HG03175 (cell line): ENCODE data around the gene TAS2R43.
A peak's percentile ranks its signal among the peaks of the same experiment; 100 is the strongest.
"Not testable (repeated sequence)": the region's sequence is repeated elsewhere in the genome, so short reads cannot be mapped to it uniquely, and the experiment has no call there.

Experiments used
- ATAC-seq: cut with Tn5 transposase; IDR thresholded peaks from one replicate; pipeline ENCODE4 v1.9.1; 2021; ENCODE audit warnings: mild to moderate bottlenecking, moderate library complexity; ENCODE audit not compliant: unreplicated experiment

TAS2R43 gene, protein sequence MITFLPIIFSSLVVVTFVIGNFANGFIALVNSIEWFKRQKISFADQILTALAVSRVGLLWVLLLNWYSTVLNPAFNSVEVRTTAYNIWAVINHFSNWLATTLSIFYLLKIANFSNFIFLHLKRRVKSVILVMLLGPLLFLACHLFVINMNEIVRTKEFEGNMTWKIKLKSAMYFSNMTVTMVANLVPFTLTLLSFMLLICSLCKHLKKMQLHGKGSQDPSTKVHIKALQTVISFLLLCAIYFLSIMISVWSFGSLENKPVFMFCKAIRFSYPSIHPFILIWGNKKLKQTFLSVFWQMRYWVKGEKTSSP

DNA sequence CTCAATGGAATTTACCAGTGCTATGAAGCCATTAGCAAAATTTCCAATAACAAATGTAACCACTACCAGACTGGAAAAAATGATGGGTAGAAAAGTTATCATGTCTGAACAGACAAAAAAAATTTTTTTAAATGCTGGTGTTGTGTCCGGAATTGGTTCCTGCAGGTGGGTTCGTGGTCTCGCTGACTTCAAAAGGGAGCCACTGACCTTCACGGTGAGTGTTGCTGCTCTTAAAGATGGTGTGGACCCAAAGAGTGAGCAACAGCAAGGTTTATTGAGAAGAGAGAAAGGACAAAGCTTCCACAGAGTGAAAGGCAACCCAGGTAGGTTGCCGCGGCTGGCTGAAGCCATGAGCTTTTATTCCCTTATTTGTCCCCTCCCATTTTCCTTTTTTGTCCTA, at the start of gene TAS2R43:
Gene TAS2R43, minus strand, starts transcription at position 186 of the 400 bp plus-strand sequence. Its CDS starts 84 bp downstream, at position 102.
- ATAC-seq = no peak

DNA sequence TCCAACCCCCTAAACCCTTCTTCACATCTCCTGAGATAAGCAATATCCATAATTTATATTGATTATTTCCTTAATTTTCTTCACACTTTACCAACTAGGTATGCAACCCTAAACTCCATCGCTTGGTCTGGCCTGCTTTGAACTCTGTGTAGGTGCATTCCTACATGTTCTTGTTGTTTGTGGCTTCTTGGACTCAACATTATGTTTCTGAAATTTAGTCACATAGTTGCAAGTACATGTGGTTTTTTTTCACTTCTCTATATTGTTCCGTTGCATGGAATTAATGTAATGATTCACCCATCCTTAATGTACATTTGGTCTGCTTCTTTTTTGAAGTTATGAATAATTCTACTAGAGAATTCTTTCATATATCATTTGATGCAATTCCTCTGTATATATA, 44.0 kb upstream of the TAS2R43 start:
- ATAC-seq = no peak

DNA sequence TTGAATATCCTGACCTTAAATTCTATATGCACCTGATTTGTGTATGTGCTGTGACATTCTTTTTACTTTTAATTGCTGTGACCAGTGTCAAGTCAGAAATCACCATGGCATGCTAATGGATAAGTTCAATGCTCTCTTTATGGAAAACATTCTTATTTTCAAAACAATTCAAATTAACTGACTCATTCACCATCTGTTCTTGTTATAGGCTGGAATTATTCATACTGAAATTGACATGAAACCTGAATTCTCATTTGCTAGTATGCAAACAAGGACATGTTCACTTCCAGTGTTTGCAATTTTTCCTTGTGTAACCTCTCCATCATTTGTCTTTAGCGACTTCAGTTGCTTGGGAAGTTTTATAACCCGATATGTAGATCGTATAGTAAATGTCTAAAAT, 42.2 kb upstream of the TAS2R43 start, which contains the start of gene TAS2R30:
Gene TAS2R30, minus strand, starts transcription at position 340 of the 400 bp plus-strand sequence. CDS start 400 bp downstream, outside the sequence.
- ATAC-seq = no peak

DNA sequence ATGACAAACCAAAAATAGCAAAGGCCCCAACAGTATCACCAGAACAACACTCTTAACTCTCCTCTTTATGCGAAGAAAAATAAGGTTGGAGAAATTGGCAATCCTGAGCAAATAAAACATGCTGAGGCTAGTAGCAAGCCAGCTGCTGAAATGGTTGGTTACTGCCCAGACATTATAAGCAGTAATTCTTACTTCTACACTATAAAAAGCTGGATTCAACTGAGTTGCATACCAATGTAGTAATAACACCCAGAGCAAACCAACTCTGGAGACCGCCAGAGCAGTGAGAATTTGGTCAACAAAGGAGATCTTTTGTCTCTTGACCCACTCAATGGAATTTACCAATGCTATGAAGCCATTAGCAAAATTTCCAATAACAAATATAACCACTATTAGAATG, 41.7 kb upstream of the TAS2R43 start:
- no peak for ATAC-seq

DNA sequence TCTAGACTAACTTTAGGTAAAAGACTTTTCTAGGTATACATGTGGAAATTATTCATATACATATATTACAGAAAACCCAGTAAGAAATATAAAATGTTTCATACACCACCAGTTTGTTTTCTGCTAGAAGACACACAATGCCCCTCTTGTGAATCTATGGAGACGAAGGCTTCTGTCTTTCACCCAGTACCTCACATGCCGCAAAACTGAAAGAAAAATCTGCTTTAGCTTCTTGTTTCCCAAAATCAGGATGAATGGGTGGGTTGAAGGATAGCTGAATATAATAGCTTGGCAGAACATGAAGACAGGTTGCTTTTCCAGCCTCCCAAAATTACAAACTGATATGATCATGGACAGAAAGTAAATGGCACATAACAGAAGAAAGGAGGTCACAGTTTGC, 41.0 kb upstream of the TAS2R43 start:
- ATAC-seq = no peak

DNA sequence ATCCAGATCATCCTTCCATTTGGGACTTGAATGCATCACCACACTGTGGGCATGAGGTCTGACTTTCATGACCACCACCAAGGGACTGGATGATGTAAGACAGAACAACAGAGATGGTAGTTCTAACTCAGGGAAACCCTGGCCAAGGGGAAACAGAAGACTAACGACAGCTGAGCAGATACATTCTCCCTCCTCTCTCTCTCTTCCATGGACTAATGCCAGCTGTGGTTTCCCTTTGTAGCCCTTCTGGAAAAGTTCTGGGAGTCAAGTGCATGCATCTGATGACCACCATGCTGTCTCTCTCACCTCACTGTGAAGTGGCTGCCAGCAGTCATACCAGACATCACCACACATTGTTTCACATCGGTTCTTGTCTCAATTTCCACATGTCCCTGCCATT, 38.9 kb upstream of the TAS2R43 start:
- no peak for ATAC-seq

DNA sequence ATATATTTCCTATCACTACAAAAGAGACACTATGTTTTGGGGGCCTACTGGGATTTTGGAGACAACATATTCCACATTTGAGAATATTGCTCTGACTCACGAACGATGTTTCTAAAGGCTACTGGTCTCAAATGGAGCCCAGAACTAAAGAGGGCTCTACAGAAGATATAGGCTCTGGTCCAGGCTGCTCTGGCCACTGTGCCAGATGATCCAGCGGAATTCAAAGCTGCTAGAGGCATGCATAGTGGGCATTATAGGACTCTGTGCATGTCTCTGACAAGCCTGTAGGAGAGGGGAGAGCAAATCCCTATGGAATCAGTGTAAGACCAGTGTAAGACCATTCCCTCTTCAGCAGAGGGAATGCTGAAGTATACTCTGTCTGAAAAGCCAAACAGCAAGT, 38.3 kb upstream of the TAS2R43 start:
- no peak for ATAC-seq

DNA sequence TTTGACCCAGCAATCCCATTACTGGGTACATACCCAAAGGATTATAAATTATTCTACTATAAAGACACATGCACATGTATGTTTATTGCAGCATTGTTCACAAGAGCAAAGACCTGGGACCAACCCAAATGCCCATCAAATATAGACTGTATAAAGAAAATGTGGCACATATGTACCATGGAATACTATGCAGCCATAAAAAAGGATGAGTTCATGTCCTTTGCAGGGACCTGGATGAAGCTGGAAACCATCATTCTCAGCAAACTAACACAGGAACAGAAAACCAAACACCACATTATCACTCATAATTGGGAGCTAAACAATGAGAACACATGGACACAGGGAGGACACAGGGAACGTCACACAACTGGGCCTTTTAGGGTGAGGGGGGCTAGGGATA, 22.0 kb upstream of the TAS2R43 start:
- ATAC-seq = not testable (repeated sequence)

DNA sequence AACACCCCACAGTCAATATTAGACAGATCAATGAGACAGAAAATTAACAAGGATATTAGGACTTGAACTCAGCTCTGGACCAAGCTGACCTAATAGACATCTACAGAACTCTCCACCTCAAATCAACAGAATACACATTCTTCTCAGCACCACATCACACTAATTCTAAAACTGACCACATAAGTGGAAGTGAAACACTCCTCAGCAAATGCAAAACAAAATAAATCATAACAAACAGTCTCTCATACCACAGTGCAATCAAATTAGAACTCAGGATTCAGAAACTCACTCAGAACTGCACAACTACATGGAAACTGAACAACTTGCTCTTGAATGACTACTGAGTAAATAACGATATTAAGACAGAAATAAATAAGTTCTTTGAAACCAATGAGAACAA, 19.1 kb upstream of the TAS2R43 start:
- not testable (repeated sequence) for ATAC-seq

DNA sequence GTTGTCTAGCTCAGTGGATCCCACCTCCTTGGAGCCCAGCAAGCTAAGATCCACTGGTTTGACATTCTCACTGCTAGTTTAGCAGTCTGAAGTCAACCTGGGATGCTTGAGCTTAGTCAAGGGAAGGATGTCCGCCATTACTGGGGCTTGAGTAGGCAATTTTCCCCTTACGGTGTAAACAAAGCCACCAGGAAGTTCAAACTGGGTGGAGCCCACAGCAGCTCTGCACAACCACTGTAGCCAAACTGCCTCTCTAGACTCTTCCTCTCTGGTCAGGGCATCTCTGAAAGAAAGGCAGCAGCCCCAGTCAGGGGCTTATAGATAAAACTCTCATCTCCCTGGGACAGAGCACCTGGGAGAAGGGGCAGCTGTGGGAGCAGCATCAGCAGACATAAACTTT, 16.7 kb upstream of the TAS2R43 start:
- no peak for ATAC-seq

DNA sequence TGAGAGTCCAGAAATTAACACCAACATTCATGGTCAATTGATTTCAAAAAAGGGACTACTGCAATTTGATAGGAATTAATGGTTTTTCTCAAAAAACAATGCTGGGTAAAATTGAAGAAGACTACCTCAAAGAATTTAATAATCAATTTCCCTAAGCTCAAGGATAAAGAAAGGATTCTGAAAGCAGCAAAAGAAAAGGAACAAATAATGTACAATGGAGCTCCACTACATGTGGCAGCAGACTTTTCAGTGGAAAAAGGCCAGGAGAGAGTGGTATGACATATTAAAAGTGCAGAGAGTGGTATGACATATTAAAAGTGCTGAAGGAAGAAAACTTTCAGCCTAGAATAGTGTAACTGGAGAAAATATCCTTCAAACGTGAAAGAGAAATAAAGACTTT, 15.6 kb upstream of the TAS2R43 start:
- ATAC-seq = no peak

DNA sequence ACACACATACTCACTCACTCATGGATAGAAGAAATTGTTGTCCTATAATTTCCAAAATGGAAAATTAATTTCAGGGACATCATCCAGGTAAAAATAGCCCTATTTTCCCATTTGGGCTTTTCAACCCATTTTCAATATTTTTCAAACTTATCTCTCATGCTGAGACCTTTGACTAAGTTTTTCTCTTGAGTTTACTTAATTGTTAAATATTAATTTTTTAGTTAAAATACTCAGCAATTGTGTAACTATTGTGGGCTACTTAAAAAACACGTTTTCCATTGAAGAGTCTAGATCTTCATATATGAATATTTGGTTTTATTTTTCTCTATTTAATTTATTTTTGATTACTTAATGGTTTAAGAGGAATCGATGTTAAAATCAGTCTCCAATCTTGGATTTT, 14.2 kb upstream of the TAS2R43 start:
- no peak for ATAC-seq

DNA sequence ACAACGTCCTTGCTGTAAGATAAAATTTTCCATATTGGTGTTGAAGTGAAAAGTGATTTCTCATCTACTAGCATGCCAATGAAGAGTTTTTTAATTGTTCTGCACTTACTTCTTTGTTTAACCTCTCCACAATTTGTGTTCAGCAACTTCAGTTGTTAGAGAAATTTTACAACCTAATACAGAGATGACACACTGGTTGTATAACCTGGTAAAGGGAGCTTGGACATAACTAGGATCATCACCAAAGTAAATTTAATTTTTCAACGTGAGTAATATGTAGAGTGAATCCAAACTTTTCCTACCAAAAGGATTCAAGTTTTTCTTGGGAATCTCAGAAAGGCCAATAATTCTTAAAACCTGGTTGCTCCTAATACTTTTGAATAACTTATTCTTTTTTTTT, 13.4 kb upstream of the TAS2R43 start:
- no peak for ATAC-seq

DNA sequence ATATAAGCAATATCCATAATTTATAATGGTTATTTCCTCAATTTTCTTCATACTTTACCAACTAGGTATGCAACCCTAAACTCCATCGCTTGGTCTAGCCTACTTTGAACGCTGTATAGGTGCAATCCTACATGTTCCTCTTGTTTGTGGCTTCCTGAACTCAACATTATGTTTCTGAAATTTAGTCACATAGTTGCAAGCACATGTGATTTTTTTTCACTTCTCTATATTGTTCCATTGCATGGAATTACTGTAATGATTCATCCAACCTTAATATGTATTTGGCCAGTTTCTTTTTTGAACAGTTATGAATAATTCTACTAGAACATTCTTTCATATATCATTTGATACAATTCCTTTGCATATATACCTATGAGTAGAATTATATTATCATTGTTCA, 2.8 kb upstream of the TAS2R43 start:
- ATAC-seq = not testable (repeated sequence)

DNA sequence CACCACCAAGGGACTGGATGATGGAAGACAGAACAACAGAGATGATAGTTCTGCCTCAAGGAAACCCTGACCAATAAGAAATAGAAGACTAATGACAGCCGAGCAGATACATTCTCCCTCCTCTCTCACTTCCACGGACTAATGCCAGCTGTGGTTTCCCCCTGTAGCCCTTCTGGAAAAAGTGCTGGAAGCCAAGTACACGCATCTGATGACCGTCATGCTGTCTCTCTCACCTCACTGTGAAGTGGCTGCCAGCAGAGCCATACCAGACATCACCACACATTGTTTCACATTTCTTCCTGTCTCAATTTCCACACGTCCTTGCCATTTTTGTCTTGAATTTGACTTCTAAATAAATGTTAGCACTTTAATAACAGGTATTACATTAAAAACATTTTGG, 2.9 kb downstream of the TAS2R43 start:
- ATAC-seq = no peak

DNA sequence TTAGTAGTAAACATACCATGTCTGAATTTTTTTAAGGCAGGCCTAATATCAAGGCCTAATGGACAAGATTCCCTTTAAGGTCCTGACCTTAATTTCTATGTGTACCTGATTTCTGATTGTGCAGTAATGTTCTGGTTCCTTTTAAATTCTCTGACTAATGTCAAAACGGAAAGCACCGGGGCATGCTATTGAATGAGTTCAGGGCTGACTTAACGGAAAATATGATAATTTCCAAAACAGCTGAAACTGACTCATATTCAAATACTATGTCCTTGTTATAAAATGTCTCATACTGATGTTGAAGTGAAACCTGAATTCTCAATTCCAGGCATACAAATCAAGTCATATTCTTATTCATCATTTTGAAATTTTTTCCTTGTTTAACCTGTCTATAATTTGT, 6.7 kb downstream of the TAS2R43 start:
- ATAC-seq = peak; percentile 58

DNA sequence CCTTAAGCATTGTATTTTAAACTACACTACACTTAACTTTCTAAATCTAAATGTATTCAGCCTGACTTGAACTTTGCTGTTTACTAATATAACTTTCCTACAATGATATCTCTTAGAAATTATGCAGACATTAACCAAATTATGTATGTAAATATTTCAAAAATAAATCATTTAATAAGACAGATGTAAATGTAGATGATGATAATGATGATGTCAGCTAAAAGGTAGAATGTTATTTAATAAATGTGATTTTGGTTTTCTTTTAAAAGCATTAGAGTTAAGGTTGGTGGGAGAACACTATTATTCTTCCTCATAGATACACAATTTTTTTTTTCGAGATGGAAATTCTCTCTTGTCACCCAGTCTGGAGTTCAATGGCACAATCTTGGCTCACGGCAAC, 10.1 kb downstream of the TAS2R43 start:
- ATAC-seq = no peak

DNA sequence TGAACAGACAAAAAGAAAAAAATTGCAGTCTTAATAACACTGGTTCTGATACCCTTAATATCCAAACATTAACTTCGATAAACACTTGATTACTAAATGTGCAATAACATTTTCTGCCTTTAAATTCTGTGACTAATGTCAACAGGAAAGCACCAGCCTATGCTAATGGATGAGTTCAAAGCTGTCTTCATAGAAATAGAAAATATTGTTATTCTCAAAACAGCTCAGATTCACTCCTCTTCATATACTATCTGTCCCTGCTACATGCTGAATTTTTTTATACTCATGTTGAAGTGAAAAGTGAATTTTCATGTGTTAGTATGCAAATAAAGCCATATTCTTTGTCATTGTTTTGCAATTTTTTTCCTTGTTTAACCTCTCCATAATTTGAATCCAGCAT, 13.9 kb downstream of the TAS2R43 start:
- no peak for ATAC-seq

DNA sequence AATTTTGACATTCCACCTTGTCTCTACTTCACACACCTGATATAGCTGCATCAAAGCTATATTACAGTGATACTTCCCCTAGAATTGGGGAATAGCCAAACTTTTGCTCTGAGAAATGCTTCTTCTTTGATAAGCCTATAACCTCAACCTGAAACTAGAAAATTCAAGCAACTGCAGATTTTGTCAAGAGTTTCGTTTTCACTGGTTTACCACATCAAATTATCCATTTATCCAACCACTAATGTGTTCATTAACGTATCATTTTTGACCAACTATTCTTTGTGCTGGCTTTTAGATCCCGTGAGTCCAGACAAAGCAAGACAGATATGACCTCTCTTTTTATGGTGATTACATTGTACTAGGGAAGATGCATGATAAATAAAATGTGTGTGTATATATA, 16.5 kb downstream of the TAS2R43 start:
- ATAC-seq = peak; percentile 75

DNA sequence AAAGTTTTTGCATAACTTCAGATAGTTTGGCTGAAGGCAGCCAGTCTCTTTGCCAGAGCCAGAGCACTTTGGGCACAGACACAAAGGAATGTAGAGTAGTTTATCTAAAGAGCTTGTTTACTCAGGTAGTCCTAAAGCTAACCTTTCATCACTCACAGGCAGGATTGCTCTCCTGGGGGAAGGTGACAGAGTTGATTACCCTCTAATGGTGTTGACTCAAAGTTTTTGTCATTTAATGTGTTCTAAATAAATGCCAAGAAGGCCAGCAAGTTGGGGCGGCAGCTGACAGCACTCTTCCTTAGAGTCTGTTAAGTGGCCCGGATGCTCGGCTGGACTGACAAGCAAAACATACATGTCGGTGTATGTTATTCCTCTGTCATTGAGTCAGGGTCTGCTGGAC, 20.7 kb downstream of the TAS2R43 start:
- ATAC-seq = no peak

DNA sequence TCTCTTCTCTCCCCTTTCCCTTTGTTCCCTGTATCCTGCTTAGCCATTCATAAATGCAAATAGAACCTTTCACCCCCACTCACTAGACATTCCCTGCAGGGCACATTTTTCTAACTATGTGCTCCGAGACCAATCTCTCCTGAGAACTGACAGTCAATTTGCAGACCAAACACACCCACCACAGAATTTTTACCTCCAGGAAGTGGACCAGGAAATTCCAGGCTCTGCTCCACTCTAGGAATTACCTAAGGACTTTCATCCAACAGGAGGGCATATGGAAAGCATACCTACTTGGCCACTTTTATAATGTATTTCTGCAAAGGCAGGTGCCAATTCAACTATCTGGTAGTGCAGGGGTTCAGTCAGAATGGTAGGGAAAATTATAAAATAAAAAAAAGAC, 21.1 kb downstream of the TAS2R43 start:
- no peak for ATAC-seq

DNA sequence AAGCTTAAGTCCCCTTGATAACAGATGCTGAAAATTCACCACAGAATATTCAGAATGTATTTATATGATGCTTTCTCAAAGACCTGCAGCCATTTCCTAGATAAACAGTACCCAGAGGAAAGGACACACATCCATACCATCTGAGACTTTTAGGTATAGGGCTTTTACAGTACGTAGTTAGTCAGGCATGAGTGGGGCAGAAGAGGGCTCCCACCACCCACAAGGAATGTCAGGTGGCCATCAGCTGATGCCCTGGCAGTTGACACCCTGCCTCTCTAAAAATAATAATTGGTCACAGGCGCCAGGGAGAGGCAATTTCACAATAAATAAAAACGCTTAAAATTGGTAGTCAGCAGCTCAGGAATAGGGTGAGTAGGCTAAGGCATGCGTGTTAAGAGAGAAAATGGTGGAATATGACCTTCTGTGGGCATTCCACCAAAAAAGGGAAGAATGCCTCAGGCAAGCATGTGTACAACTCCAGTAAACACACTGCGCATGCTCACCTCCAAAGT, 22.2 kb downstream of the TAS2R43 start:
- ATAC-seq = no peak

DNA sequence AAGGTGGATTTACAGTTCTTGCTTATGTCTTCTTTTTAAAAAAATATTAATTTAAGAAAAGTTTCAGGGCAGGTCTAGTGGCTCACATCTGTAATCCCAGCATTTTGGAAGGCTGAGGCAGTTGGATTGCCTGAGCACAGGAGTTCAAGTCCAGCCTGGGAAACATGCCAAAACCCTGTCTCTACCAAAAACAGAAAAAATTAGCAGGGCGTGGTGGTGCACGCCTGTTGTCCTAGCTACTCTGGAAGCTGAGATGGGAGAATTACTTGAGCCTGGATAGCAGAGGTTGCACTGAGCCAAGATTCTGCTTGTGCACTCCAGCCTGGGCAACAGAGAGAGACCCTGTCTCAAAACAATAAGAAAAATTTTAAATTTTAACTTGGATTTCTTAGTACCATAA, 24.6 kb downstream of the TAS2R43 start:
- no peak for ATAC-seq
